ENCODE measurements around the gene WSCD2.

GRCh38 chr12:108144080-108144479 lies 15.0 kb downstream of the WSCD2 start:
- no peak for TF ChIP-seq SIN3A (IDR thresholded peaks at IDR 0.05; ENCODE audit: borderline replicate concordance, low read depth, low read length)
- no peak for TF ChIP-seq MEF2A (IDR thresholded peaks at IDR 0.05; ENCODE audit: borderline replicate concordance, low read depth)
- no peak for TF ChIP-seq POLR2AphosphoS5 (IDR thresholded peaks at IDR 0.05; ENCODE audit: low read depth, low read length)
- no peak for TF ChIP-seq CHD2 (IDR thresholded peaks at IDR 0.05; ENCODE audit: low read length, partially characterized antibody)
- no peak for TF ChIP-seq CTCF (IDR thresholded peaks at IDR 0.05)
- TF ChIP-seq RXRA (IDR thresholded peaks at IDR 0.05; ENCODE audit: borderline replicate concordance, low read depth): no peak
- TF ChIP-seq EZH2phosphoT487 (IDR thresholded peaks at IDR 0.05; ENCODE audit: borderline replicate concordance, low read depth): no peak
- no peak for TF ChIP-seq EP300 (IDR thresholded peaks at IDR 0.05; ENCODE audit: borderline replicate concordance in 1 of 2, low read depth in 1 of 2, low read length in 1 of 2)
- TF ChIP-seq FOXM1 (IDR thresholded peaks at IDR 0.05; ENCODE audit: low read depth): no peak
- no peak for TF ChIP-seq FOXJ3 (CRISPR knock-in tag; IDR thresholded peaks at IDR 0.05)
- TF ChIP-seq TEAD4 (IDR thresholded peaks at IDR 0.05; ENCODE audit: borderline replicate concordance, insufficient read depth): no peak
- TF ChIP-seq USF2 (IDR thresholded peaks at IDR 0.05; ENCODE audit: borderline replicate concordance, low read depth, low read length): no peak
- no peak for TF ChIP-seq ZBTB33 (IDR thresholded peaks at IDR 0.05; ENCODE audit: borderline replicate concordance, low read depth)

All from SK-N-SH (cell line).